ENCODE measurements around the gene EMP3.
A peak's percentile ranks its signal among the peaks of the same experiment; 100 is the strongest.
"Not testable (repeated sequence)": the region's sequence is repeated elsewhere in the genome, so short reads cannot be mapped to it uniquely, and the experiment has no call there.

EMP3 gene

GRCh38 chr19:48325265-48325910, at the start of gene EMP3:
Gene EMP3 (plus strand): TSS chr19:48325552. CDS start chr19:48326845, 1,293 bp downstream.
- peak; percentile 91 for DNase-seq (ENCODE audit: low read depth)
- H3K4me3 ChIP-seq (ENCODE audit: low read length) = peak within 1 kb of the TSS; percentile 86
- no peak for TF ChIP-seq CTCF (conservative IDR thresholded peaks at IDR 0.05; ENCODE audit: low read length)

GRCh38 chr19:48279747-48280146, 45.6 kb upstream of the EMP3 start:
- H3K4me3 ChIP-seq (ENCODE audit: low read length) = no peak overlapping the region
- DNase-seq (ENCODE audit: low read depth) = no peak
- no peak for TF ChIP-seq CTCF (conservative IDR thresholded peaks at IDR 0.05; ENCODE audit: low read length)

GRCh38 chr19:48283908-48284307, 41.4 kb upstream of the EMP3 start:
- H3K4me3 ChIP-seq (ENCODE audit: low read length) = no peak overlapping the region
- DNase-seq (ENCODE audit: low read depth) = peak; percentile 73
- no peak for TF ChIP-seq CTCF (conservative IDR thresholded peaks at IDR 0.05; ENCODE audit: low read length)

GRCh38 chr19:48284896-48285295, 40.5 kb upstream of the EMP3 start:
- no peak for TF ChIP-seq CTCF (conservative IDR thresholded peaks at IDR 0.05; ENCODE audit: low read length)
- no peak overlapping the region for H3K4me3 ChIP-seq (ENCODE audit: low read length)
- no peak for DNase-seq (ENCODE audit: low read depth)

- no peak for TF ChIP-seq CTCF (conservative IDR thresholded peaks at IDR 0.05; ENCODE audit: low read length)
- DNase-seq (ENCODE audit: low read depth) = no peak
- H3K4me3 ChIP-seq (ENCODE audit: low read length) = no peak overlapping the region
Observed at GRCh38 chr19:48287748-48288147, 37.6 kb upstream of the EMP3 start.

- peak; percentile 15; the same call in 1 of the 2 replicates for TF ChIP-seq CTCF (conservative IDR thresholded peaks at IDR 0.05; ENCODE audit: low read length)
- H3K4me3 ChIP-seq (ENCODE audit: low read length) = peak overlapping the region; percentile 64
- DNase-seq (ENCODE audit: low read depth) = peak; percentile 26
Observed at GRCh38 chr19:48290401-48290770, 35.0 kb upstream of the EMP3 start.

- TF ChIP-seq CTCF (conservative IDR thresholded peaks at IDR 0.05; ENCODE audit: low read length) = peak; percentile 96
- DNase-seq (ENCODE audit: low read depth) = peak; percentile 78
- peak overlapping the region; percentile 64 for H3K4me3 ChIP-seq (ENCODE audit: low read length)
Observed at GRCh38 chr19:48290771-48291488, 34.4 kb upstream of the EMP3 start.

GRCh38 chr19:48291489-48291815, 33.9 kb upstream of the EMP3 start:
- not testable (repeated sequence) for DNase-seq (ENCODE audit: low read depth); H3K4me3 ChIP-seq (ENCODE audit: low read length)

Data from AG10803 (cell line).